Measurements from ENCODE around the gene HOXA7.

The HOXA7 gene

GRCh38 chr7:27133409-27134231 is 22.9 kb downstream of the HOXA7 start:
- DNase-seq (ENCODE audit: low read depth): no peak

- no peak for DNase-seq (ENCODE audit: low read depth)
These were observed 23.5 kb downstream of the HOXA7 start for GRCh38 chr7:27132978-27133377.

- DNase-seq (ENCODE audit: low read depth): no peak
These were observed 24.3 kb downstream of the HOXA7 start for GRCh38 chr7:27132214-27132613.

DNA sequence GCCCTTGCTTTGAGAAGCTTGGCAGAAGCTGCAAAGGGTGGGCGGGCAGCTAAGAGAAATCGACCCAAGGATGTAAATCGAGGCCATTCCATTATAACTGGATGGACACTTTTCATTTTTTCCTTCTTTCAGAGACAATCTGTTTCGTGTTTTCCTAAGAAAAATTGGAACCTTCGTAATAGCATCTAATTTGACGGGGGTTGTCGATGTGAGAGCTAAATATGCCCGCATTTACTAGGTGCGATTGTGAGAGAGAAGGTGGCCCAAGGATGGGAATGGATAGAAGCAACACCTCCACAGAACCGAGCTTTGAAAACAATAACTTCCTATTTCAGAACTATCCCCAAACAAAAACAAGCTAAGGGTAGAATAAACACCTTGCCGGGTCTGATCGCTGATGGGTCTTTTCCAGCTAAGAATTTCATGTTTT is 25.1 kb downstream of the HOXA7 start:
- DNase-seq (ENCODE audit: low read depth): no peak

- no peak for DNase-seq (ENCODE audit: low read depth)
These were observed 25.7 kb downstream of the HOXA7 start, which contains the start of gene HOXA4 for GRCh38 chr7:27130540-27131389. TSS of gene HOXA4 (minus strand) at chr7:27130757. CDS start at chr7:27130733, 24 bp downstream.

- no peak for DNase-seq (ENCODE audit: low read depth)
These were observed 26.5 kb downstream of the HOXA7 start for GRCh38 chr7:27129729-27130539.

- DNase-seq (ENCODE audit: low read depth): no peak
These were observed 27.4 kb downstream of the HOXA7 start for GRCh38 chr7:27128776-27129728.

DNA sequence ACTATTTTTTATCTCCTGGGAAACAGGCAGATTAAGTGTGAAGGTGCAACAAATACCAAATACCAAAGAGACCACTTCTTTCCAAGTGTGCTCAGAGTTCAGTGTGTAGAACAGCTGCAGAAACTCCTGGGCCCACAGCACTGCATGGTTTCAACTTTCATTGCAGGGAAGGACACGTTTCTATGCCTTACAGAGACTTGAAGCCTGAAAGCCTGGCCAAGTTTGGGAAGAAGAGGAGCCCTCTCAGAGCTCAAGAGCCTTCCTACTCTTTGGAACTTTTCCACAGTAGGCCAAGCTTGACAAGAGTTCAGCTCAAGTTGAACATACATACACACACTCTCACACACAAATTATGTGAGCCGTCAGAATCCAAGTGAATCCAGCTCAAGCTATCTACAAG is 28.4 kb downstream of the HOXA7 start:
- no peak for DNase-seq (ENCODE audit: low read depth)

GRCh38 chr7:27126596-27127327 is 29.7 kb downstream of the HOXA7 start:
- DNase-seq (ENCODE audit: low read depth): no peak

DNA sequence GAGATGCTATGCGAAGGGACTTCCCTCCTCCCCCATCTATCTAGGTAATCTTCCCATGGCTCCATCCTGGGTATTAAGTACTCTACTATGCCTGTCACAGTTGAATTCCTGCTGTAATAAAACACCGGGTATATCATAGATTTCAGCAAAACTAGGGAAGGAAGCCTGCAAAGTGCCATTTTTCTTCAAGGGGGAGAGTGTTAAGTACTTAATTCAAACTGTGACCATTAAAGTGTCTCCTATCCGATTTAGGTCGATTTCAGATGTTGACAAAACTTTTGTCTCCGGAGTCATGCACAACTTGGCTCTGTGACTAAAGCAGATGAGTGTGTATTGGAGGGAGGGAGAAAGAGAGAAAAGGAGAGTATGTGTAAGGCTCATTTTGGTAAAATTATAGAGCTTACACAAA is 30.5 kb downstream of the HOXA7 start:
- no peak for DNase-seq (ENCODE audit: low read depth)

- DNase-seq (ENCODE audit: low read depth): no peak
These were observed 31.4 kb downstream of the HOXA7 start for GRCh38 chr7:27124902-27125689.

GRCh38 chr7:27124096-27124901 is 32.2 kb downstream of the HOXA7 start:
- DNase-seq (ENCODE audit: low read depth): no peak

- no peak for DNase-seq (ENCODE audit: low read depth)
These were observed 32.9 kb downstream of the HOXA7 start for GRCh38 chr7:27123477-27124053.

- no peak for DNase-seq (ENCODE audit: low read depth)
These were observed 33.4 kb downstream of the HOXA7 start for GRCh38 chr7:27123007-27123476.

GRCh38 chr7:27122077-27122910 is 34.2 kb downstream of the HOXA7 start:
- DNase-seq (ENCODE audit: low read depth): no peak

DNA sequence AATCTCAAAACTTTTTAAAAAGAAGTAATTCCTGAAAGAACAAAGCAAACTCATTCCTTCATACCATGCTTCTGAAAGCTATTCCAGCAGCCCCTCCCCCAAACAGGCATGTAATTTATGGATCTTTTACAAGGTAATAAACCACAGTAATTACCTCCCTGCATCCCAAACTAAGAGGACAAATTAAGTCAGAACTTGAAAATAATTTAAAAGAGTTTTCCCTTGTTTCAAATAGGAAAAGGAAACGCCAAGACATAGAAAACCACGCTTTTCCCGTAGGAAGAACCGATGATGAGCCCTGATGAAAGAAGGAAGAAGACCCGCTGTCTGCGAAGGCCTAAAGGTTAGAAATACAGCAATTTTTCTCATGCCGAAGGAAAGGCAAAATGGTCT is 34.8 kb downstream of the HOXA7 start:
- no peak for DNase-seq (ENCODE audit: low read depth)

- no peak for DNase-seq (ENCODE audit: low read depth)
These were observed 37.0 kb downstream of the HOXA7 start for GRCh38 chr7:27119412-27119911.

All from HS-27A (cell line).